ENCODE measurements around the gene RUFY3. TPM values are rescaled to one million over a fixed set of nuclear protein-coding genes. Genes with fewer than 3 reads are reported as not detected.

Gene RUFY3
- polyA plus RNA-seq, 2 of the 4 experiments (the other 2 are of a cell fraction) = 8.1 to 20.8 TPM

DNA sequence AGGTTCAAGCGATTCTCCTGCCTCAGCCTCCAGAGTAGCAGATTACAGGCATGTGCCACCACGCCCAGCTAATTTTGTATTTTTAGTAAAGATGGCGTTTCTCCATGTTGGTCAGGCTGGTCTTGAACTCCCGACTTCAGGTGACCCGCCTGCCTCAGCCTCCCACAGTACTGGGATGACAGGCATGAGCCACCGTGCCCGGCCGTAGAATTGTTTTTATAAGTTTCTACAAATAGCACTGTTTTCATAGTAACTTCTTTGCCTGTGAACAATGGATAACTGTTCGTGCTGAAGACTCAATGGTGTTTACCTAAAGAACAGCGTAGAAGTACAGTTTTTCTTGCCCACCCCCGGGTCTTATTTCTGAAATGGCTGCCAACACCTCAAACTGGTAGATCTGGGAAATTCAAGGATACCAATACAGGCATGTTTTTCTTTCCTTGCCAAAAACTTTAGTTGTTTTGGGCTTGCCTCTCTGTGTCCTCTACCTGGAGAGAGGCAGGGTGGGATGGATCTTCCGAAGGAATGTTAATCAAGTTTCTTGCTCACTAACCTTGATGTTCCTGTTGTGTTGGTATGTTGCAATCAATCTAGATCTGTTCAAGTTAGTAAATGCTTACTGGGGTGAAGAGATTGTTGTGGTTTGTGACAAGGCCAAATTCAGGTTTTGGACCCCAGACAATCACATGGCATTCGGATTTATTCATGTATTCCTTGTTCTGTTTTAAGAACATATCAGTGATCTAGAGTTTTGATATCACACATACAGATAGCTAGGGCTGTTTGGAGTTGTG, 2.8 kb upstream of the RUFY3 start:
- no peaks in the 10 kb centered on the region for H3K9me3 ChIP-seq
- H3K27ac ChIP-seq = no peak overlapping the region
- 87% methylated on average over 13 of the region's 13 CpGs for WGBS (ENCODE audit: missing lambda C conversion rate)
- POLR2A ChIA-PET = no interaction called here
- ATAC-seq (no peak), FAIRE-seq (no peak), DNase-seq (ENCODE audit: low read depth in 1 of 2, low spot score in 1 of 2) (no peak)
- H3K4me1 ChIP-seq = peaks cover 23% of the 10 kb centered on the region
- no peak overlapping the region for H3K4me3 ChIP-seq
- no peak overlapping the region for H3K4me2 ChIP-seq
- no peak for TF ChIP-seq TFCP2L1 (CRISPR knock-in tag; IDR thresholded peaks at IDR 0.05)
- no peak for TF ChIP-seq CHD2 (IDR thresholded peaks at IDR 0.05; ENCODE audit: low read length, partially characterized antibody)
- CTCF ChIA-PET = interaction anchor here (0.7 to 1.0 kb wide), 3 partner anchors 16 to 1744 kb away, joined by 3 read pairs; no protein-coding TSS in a partner anchor

DNA sequence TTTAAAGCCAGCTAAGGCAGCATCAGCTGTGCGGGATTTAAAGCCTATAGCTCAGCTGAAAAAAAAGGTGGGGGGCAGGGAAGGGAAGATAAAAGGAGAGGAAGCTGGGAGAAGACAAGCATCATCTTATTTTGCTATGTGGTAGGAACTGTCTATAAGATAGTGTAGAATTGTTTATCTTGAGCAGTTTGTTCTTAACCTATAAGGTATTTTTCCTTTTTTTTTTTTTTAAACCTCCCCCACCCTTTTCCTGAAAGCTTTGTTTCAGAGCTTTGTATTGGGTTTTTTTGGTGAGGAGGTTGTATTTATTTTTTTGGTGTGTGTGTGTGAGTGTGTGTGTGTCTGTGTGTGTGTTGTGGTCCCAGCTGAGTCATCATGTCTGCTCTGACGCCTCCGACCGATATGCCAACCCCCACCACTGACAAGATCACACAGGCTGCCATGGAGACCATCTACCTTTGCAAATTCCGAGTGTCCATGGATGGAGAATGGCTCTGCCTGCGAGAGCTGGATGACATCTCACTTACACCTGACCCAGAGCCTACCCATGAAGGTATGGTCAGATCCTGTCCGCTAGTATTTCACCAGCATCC, 531 bp downstream of the RUFY3 start:
- ChIA-PET CTCF (interaction anchor here (0.6 to 0.7 kb wide), 3 partner anchors 16 to 126 kb away, joined by 3 to 4 read pairs (median 3); no protein-coding TSS in a partner anchor), POLR2A (interaction anchor here (0.9 to 1.4 kb wide), 2 partner anchors 17 to 29 kb away, joined by 3 to 7 read pairs; no protein-coding TSS in a partner anchor)
- DNase-seq (ENCODE audit: low read depth in 1 of 2, low spot score in 1 of 2) (no peak), ATAC-seq (no peak), FAIRE-seq (no peak)
- peak overlapping the region; percentile 21 for H3K4me2 ChIP-seq
- peaks cover 12% of the 10 kb centered on the region for H3K4me1 ChIP-seq
- 0 out of 6 replicates have a peak overlapping the region, but pooled peaks of 1 of the 2 experiments have one; percentile 32 for H3K27ac ChIP-seq
- whole genome bisulfite sequencing (ENCODE audit: missing lambda C conversion rate) = 69% methylated on average over 7 of the region's 7 CpGs
- no peaks in the 10 kb centered on the region for H3K9me3 ChIP-seq
- no peak for TF ChIP-seq POLR2A (IDR thresholded peaks at IDR 0.05; ENCODE audit: low read length)
- TF ChIP-seq HOXB13 (CRISPR knock-in tag; IDR thresholded peaks at IDR 0.05; ENCODE audit: low read depth) = no peak
- TF ChIP-seq, protein P1, sequence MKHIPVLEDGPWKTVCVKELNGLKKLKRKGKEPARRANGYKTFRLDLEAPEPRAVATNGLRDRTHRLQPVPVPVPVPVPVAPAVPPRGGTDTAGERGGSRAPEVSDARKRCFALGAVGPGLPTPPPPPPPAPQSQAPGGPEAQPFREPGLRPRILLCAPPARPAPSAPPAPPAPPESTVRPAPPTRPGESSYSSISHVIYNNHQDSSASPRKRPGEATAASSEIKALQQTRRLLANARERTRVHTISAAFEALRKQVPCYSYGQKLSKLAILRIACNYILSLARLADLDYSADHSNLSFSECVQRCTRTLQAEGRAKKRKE (CRISPR knock-in tag; IDR thresholded peaks at IDR 0.05; ENCODE audit: low read depth) = no peak
- no peak for TF ChIP-seq RAD21 (conservative IDR thresholded peaks at IDR 0.05 in 1 of 2, IDR thresholded peaks at IDR 0.05 in 1 of 2)
- TF ChIP-seq KDM1A (IDR thresholded peaks at IDR 0.05; ENCODE audit: low read depth) = no peak
- no peak for TF ChIP-seq RCOR1 (IDR thresholded peaks at IDR 0.05; ENCODE audit: low read depth, low read length)
- TF ChIP-seq HOXB5 (CRISPR knock-in tag; IDR thresholded peaks at IDR 0.05) = no peak
- no peak for TF ChIP-seq RFX5 (IDR thresholded peaks at IDR 0.05)
- no peak for TF ChIP-seq SMC3 (IDR thresholded peaks at IDR 0.05)
- TF ChIP-seq CHD2 (IDR thresholded peaks at IDR 0.05; ENCODE audit: low read length, partially characterized antibody) = no peak
- TF ChIP-seq, protein P2, sequence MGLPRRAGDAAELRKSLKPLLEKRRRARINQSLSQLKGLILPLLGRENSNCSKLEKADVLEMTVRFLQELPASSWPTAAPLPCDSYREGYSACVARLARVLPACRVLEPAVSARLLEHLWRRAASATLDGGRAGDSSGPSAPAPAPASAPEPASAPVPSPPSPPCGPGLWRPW (IDR thresholded peaks at IDR 0.05) = no peak
- TF ChIP-seq POLR2AphosphoS2 (conservative IDR thresholded peaks at IDR 0.05; ENCODE audit: low read length) = no peak
- no peak for TF ChIP-seq PHF8 (IDR thresholded peaks at IDR 0.05; ENCODE audit: borderline replicate concordance, low read depth)
- TF ChIP-seq, protein P3, sequence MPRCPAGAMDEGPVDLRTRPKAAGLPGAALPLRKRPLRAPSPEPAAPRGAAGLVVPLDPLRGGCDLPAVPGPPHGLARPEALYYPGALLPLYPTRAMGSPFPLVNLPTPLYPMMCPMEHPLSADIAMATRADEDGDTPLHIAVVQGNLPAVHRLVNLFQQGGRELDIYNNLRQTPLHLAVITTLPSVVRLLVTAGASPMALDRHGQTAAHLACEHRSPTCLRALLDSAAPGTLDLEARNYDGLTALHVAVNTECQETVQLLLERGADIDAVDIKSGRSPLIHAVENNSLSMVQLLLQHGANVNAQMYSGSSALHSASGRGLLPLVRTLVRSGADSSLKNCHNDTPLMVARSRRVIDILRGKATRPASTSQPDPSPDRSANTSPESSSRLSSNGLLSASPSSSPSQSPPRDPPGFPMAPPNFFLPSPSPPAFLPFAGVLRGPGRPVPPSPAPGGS (IDR thresholded peaks at IDR 0.05) = no peak
- TF ChIP-seq NFE2L2 (conservative IDR thresholded peaks at IDR 0.05; ENCODE audit: low read length) = no peak
- no peak for TF ChIP-seq RNF2 (IDR thresholded peaks at IDR 0.05; ENCODE audit: borderline replicate concordance, low read depth)
- TF ChIP-seq, protein P4, sequence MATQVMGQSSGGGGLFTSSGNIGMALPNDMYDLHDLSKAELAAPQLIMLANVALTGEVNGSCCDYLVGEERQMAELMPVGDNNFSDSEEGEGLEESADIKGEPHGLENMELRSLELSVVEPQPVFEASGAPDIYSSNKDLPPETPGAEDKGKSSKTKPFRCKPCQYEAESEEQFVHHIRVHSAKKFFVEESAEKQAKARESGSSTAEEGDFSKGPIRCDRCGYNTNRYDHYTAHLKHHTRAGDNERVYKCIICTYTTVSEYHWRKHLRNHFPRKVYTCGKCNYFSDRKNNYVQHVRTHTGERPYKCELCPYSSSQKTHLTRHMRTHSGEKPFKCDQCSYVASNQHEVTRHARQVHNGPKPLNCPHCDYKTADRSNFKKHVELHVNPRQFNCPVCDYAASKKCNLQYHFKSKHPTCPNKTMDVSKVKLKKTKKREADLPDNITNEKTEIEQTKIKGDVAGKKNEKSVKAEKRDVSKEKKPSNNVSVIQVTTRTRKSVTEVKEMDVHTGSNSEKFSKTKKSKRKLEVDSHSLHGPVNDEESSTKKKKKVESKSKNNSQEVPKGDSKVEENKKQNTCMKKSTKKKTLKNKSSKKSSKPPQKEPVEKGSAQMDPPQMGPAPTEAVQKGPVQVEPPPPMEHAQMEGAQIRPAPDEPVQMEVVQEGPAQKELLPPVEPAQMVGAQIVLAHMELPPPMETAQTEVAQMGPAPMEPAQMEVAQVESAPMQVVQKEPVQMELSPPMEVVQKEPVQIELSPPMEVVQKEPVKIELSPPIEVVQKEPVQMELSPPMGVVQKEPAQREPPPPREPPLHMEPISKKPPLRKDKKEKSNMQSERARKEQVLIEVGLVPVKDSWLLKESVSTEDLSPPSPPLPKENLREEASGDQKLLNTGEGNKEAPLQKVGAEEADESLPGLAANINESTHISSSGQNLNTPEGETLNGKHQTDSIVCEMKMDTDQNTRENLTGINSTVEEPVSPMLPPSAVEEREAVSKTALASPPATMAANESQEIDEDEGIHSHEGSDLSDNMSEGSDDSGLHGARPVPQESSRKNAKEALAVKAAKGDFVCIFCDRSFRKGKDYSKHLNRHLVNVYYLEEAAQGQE (IDR thresholded peaks at IDR 0.05) = no peak
- TF ChIP-seq EHMT2 (IDR thresholded peaks at IDR 0.05; ENCODE audit: low read depth) = no peak
- no peak overlapping the region for H3K4me3 ChIP-seq
